Caco-2 (cell line): ENCODE results near the gene SF3A2. TPM values are rescaled to one million over a fixed set of nuclear protein-coding genes. Genes with fewer than 3 reads are reported as not detected.

ENCODE experiments used
- BruUV-seq: library from RNA; stranded (reverse); fragments of 400-500 nt; replicated peaks from 2 replicates; lab custom pipeline; 2021; lab: Mats Ljungman, UMichigan
- CTCF ChIA-PET: fragments of 300-600 bp; sonication (Branson Sonifier 250); formaldehyde crosslinking; loops from one replicate; lab custom pipeline; 2022; ENCODE audit warnings: antibody characterized with exemption; lab: Charles Lee
- POLR2A ChIA-PET: fragments of 300-600 bp; sonication (Branson Sonifier 250); formaldehyde crosslinking; loops from one replicate; lab custom pipeline; 2022; ENCODE audit warnings: antibody characterized with exemption; lab: Charles Lee
- DNase-seq, 2 experiments: peaks; one replicate each; pipeline versions ENCODE4 v3.0.0 to v3.0.0-alpha.2; 2020 to 2022
- H3K27me3 ChIP-seq: replicated peaks from 2 replicates; pipeline ENCODE4 v1.6.0; 2011; ENCODE audit warnings: low read length; ENCODE audit not compliant: control insufficient read depth, insufficient read depth
- H3K36me3 ChIP-seq: 2 replicates; pipeline ENCODE4 v1.5.1; 2011; ENCODE audit warnings: low read length; ENCODE audit not compliant: control insufficient read depth, insufficient read depth
- H3K4me1 ChIP-seq: fragments of 250-450 bp; sonication (Bioruptor Pico); 2 replicates; pipeline ENCODE4 v1.5.1; 2020; ENCODE audit warnings: mild to moderate bottlenecking
- H3K4me3 ChIP-seq: 2 replicates; pipeline ENCODE4 v1.5.1; 2011; ENCODE audit warnings: low read depth, mild to moderate bottlenecking, control low read depth, low read length
- H3K9me3 ChIP-seq: fragments of 250-450 bp; sonication (Bioruptor Pico); 2 replicates; pipeline ENCODE4 v1.5.1; 2020; ENCODE audit warnings: mild to moderate bottlenecking, moderate library complexity
- H3K27ac Mint-ChIP-seq: one replicate; pipeline ENCODE4 v1.8.0; 2022; ENCODE audit warnings: mixed read lengths; ENCODE audit not compliant: unreplicated experiment
- H3K27me3 Mint-ChIP-seq: one replicate; pipeline ENCODE4 v1.8.0; 2022; ENCODE audit warnings: mixed read lengths; ENCODE audit not compliant: insufficient read depth, unreplicated experiment
- H3K36me3 Mint-ChIP-seq: one replicate; pipeline ENCODE4 v1.8.0; 2022; ENCODE audit warnings: mild to moderate bottlenecking, mixed read lengths; ENCODE audit not compliant: insufficient read depth, unreplicated experiment
- H3K4me1 Mint-ChIP-seq: one replicate; pipeline ENCODE4 v1.8.0; 2022; ENCODE audit warnings: low read depth, mixed read lengths; ENCODE audit not compliant: unreplicated experiment
- H3K4me3 Mint-ChIP-seq: one replicate; pipeline ENCODE4 v1.8.0; 2022; ENCODE audit warnings: mild to moderate bottlenecking, moderate library complexity, mixed read lengths; ENCODE audit not compliant: unreplicated experiment
- H3K9me3 Mint-ChIP-seq: one replicate; pipeline ENCODE4 v1.8.0; 2022; ENCODE audit warnings: mixed read lengths; ENCODE audit not compliant: unreplicated experiment
- intact Hi-C: fragments of 100-400 bp; cut with micrococcal nuclease; formaldehyde crosslinking; loops from one replicate; pipeline ENCODE4 v1.10.0; 2022; ENCODE audit not compliant: unreplicated experiment
- total RNA-seq: library from RNA; stranded (reverse); gene quantifications from 2 replicates; pipeline ENCODE4 v1.2.3, GENCODE V29; 2022
- TF ChIP-seq, protein P1 (sequence below), 2 experiments: fragments of 200-600 bp in 1 of 2; IDR thresholded peaks; 1 replicate in 1 of 2; 2 replicates in 1 of 2; pipeline versions ENCODE4 v1.5.1 to v1.8.0; 2011 to 2022; ENCODE audit warnings: antibody characterized with exemption in 1 of 2, control low read depth in 1 of 2, inconsistent platforms in 1 of 2, low read depth in 1 of 2, low read length in 1 of 2, mild to moderate bottlenecking in 1 of 2, moderate library complexity in 1 of 2; ENCODE audit not compliant: insufficient read depth in 1 of 2, severe bottlenecking in 1 of 2, unreplicated experiment in 1 of 2

SF3A2 gene
- total RNA-seq, 1 experiment from 2014 or later: 129 TPM

DNA sequence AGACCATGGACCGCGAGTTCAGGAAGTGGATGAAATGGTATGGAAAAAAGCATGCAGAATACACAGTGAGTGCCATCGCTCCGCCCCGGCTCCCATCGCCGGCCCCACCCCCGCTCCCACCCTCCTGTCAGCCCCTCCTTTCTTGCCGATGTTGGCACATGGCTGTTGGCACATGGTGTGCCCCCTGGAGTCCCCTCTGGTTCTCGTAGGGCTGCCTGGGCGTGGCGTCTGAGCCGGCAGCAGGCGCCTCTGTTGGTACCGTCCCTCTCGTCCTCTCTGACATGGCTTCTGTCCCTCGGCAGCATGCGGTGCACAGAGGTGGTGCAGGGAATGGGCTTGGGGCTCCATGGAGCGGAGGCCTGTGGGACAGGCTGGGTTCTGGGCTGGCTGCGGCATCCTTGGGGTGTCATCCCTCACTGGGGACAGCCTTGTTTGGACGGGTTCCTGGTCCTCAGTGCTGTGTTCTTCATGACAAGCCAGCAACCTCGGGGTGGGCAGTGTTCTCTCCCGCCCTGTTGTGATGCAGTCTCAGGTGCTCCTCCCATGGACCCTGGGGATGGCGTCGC lies 42.0 kb upstream of the SF3A2 start:
- POLR2A ChIA-PET: no interaction called here
- intact Hi-C loops: no loop called here
- Histone ChIP-seq H3K4me3 (no peak overlapping the region), H3K27me3 (no peaks in the 10 kb centered on the region), H3K4me1 (no peaks in the 10 kb centered on the region), H3K9me3 (no peaks in the 10 kb centered on the region), H3K36me3 (no peaks in the 10 kb centered on the region; the same call in 1 of the 2 replicates)
- DNase-seq: no peak
- TF ChIP-seq, protein P1, sequence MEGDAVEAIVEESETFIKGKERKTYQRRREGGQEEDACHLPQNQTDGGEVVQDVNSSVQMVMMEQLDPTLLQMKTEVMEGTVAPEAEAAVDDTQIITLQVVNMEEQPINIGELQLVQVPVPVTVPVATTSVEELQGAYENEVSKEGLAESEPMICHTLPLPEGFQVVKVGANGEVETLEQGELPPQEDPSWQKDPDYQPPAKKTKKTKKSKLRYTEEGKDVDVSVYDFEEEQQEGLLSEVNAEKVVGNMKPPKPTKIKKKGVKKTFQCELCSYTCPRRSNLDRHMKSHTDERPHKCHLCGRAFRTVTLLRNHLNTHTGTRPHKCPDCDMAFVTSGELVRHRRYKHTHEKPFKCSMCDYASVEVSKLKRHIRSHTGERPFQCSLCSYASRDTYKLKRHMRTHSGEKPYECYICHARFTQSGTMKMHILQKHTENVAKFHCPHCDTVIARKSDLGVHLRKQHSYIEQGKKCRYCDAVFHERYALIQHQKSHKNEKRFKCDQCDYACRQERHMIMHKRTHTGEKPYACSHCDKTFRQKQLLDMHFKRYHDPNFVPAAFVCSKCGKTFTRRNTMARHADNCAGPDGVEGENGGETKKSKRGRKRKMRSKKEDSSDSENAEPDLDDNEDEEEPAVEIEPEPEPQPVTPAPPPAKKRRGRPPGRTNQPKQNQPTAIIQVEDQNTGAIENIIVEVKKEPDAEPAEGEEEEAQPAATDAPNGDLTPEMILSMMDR (IDR thresholded peaks at IDR 0.05; ENCODE audit: insufficient read depth in 1 of 2, low read depth in 1 of 2, low read length in 1 of 2, severe bottlenecking in 1 of 2, unreplicated experiment in 1 of 2): no peak
- Mint-ChIP-seq H3K27ac (no peak overlapping the region), H3K36me3 (peaks cover 52% of the 10 kb centered on the region), H3K9me3 (no peaks in the 10 kb centered on the region), H3K27me3 (no peaks in the 10 kb centered on the region), H3K4me3 (no peak overlapping the region), H3K4me1 (no peaks in the 10 kb centered on the region)
- CTCF ChIA-PET: no interaction called here
- no TSS peak for BruUV-seq

DNA sequence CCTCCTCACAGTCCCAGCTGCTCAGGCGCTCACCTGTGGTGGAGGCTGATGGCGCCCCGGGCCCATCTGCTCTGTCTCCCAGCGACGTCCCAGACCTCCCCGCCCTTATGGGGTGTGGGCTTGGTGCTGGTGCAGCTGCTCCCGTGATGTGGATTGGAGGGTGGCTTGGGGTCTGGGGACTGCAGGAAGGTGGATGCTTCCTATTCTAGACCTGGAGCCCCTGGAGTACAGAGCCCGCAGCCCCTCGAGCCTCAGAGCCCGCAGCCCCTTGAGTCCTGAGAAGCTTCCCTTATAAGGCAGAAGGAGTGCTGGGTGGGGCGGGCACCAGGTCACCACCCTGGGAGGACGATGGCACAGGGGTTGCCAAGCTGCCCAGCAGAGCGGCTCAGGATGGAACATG lies 41.3 kb upstream of the SF3A2 start:
- Mint-ChIP-seq H3K4me3 (no peak overlapping the region), H3K36me3 (peaks cover 51% of the 10 kb centered on the region), H3K27me3 (no peaks in the 10 kb centered on the region), H3K27ac (no peak overlapping the region), H3K4me1 (no peaks in the 10 kb centered on the region), H3K9me3 (no peaks in the 10 kb centered on the region)
- ChIA-PET POLR2A (no interaction called here), CTCF (interaction anchor here (0.5 kb wide), 1 partner anchor 552 kb away, joined by 4 read pairs; no protein-coding TSS in a partner anchor)
- Histone ChIP-seq H3K4me3 (no peak overlapping the region), H3K9me3 (no peaks in the 10 kb centered on the region), H3K4me1 (no peaks in the 10 kb centered on the region), H3K36me3 (peaks cover 1% of the 10 kb centered on the region; the same call in 1 of the 2 replicates), H3K27me3 (no peaks in the 10 kb centered on the region)
- intact Hi-C loops: no loop called here
- TF ChIP-seq, protein P1 (IDR thresholded peaks at IDR 0.05; ENCODE audit: insufficient read depth in 1 of 2, low read depth in 1 of 2, low read length in 1 of 2, severe bottlenecking in 1 of 2, unreplicated experiment in 1 of 2): no peak
- DNase-seq: no peak
- BruUV-seq: no TSS peak

DNA sequence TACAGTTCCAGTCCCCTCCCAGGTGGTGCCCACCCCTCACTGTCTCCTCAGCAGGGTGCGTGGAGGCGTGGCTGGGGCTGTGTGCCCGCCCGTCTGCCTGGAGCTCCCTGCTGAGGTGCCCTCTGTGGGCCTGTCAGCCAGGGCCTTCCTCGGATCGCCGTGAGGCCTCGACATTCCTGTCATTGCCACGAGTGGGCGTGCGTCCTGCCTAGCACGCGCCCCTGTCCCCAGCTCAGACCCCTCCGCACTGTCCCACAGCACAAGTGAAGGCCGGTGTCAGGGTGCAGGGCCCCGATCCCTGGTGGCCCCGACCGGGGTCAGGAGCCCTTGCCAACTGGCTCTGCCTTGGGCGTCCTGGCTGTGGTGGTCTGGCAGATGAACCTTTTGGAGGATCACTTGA lies 40.7 kb upstream of the SF3A2 start:
- Mint-ChIP-seq H3K9me3 (no peaks in the 10 kb centered on the region), H3K4me1 (no peaks in the 10 kb centered on the region), H3K27ac (no peak overlapping the region), H3K27me3 (no peaks in the 10 kb centered on the region), H3K4me3 (no peak overlapping the region), H3K36me3 (peaks cover 52% of the 10 kb centered on the region)
- no peaks in the 10 kb centered on the region for H3K4me1 ChIP-seq
- TF ChIP-seq, protein P1 (IDR thresholded peaks at IDR 0.05; ENCODE audit: insufficient read depth in 1 of 2, low read depth in 1 of 2, low read length in 1 of 2, severe bottlenecking in 1 of 2, unreplicated experiment in 1 of 2): no peak
- no peaks in the 10 kb centered on the region for H3K9me3 ChIP-seq
- H3K36me3 ChIP-seq: peaks cover 1% of the 10 kb centered on the region; the same call in 1 of the 2 replicates
- no peaks in the 10 kb centered on the region for H3K27me3 ChIP-seq
- intact Hi-C loops: no loop called here
- ChIA-PET CTCF (interaction anchor here (0.5 kb wide), 1 partner anchor 551 kb away, joined by 4 read pairs; no protein-coding TSS in a partner anchor), POLR2A (no interaction called here)
- no peak for DNase-seq
- H3K4me3 ChIP-seq: no peak overlapping the region
- no TSS peak for BruUV-seq
